ENCODE results near the gene CNOT11. TPM values are rescaled to one million over a fixed set of nuclear protein-coding genes. Genes with fewer than 3 reads are reported as not detected.
"Not testable (repeated sequence)": the region's sequence is repeated elsewhere in the genome, so short reads cannot be mapped to it uniquely, and the experiment has no call there.

The CNOT11 gene
- total RNA-seq, 2 experiments from 2014 or later: 56.7 to 59.7 TPM

DNA sequence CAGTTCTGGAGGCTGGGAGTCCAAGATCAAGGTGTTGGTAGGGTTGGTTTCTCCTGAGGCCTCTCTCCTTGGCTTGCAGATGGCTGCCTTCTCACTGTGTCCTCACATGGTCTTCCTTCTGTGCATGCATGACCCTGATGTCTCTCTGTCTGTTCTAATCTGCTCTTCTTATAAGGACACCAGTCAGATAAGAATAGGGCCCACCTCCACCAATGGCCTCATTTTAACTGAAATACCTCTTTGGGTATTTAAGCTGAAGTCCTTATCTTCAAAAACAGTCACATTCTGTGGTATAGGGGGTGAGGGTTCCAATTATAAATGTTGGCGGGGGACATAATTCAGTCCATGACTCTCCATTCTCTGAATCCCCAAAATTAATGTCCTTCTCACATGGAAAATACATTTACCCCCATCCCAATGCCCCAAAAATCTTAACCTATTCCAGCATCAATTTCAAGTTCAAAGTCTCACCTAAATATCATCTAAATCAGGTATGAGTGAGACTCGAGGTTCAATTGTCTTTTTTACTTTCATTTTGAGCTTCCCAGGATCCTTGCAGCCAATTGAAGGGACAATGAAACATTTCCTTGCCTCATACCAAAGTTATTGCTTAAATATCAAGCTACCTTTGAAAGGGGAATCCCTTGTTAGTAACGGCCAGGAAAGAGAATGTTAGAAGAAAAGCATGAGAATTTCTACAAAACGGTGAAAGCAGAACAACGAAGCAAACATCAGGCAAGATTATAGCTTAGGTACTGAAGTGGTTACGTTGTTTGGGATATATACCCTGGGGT lies 20.6 kb upstream of the CNOT11 start:
- Mint-ChIP-seq H3K27me3 (no peaks in the 10 kb centered on the region), H3K9me3 (no peaks in the 10 kb centered on the region), H3K4me3 (no peak overlapping the region), H3K36me3 (ENCODE audit: low read depth) (no peaks in the 10 kb centered on the region), H3K27ac (no peak overlapping the region), H3K4me1 (ENCODE audit: low read depth) (no peaks in the 10 kb centered on the region)
- intact Hi-C loops (cut with micrococcal nuclease): no loop called here
- TF ChIP-seq, protein P1, sequence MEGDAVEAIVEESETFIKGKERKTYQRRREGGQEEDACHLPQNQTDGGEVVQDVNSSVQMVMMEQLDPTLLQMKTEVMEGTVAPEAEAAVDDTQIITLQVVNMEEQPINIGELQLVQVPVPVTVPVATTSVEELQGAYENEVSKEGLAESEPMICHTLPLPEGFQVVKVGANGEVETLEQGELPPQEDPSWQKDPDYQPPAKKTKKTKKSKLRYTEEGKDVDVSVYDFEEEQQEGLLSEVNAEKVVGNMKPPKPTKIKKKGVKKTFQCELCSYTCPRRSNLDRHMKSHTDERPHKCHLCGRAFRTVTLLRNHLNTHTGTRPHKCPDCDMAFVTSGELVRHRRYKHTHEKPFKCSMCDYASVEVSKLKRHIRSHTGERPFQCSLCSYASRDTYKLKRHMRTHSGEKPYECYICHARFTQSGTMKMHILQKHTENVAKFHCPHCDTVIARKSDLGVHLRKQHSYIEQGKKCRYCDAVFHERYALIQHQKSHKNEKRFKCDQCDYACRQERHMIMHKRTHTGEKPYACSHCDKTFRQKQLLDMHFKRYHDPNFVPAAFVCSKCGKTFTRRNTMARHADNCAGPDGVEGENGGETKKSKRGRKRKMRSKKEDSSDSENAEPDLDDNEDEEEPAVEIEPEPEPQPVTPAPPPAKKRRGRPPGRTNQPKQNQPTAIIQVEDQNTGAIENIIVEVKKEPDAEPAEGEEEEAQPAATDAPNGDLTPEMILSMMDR (IDR thresholded peaks at IDR 0.05): no peak
- no peak for DNase-seq
- ATAC-seq: no peak
- CTCF ChIA-PET: interaction anchor here (1.0 to 1.9 kb wide), 5 partner anchors 9 to 622 kb away, joined by 3 to 7 read pairs (median 3); partner anchors contain the start of gene CNOT11
- POLR2A ChIA-PET: interaction anchor here (0.8 to 1.4 kb wide), 2 partner anchors 10 to 118 kb away, joined by 3 read pairs; no protein-coding TSS in a partner anchor

DNA sequence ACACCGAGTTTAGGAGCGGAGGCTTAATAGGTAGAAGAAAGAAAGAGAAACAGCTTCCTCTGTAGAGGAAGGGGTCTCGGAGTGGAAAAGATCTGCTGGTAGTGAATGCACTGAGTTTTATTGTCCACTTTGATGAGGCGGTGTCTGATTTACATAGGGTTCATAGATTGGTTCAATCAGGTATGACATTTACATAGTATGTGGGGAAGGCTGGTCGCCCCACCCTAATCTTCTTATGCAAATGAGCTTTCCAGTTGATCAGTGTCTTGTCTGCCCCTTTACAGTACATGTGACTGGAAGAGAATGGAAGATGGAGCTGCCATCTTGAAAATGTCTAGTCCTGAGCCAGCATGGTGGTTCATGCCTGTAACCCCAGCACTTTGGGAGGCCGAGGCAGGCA lies 19.9 kb upstream of the CNOT11 start:
- Mint-ChIP-seq H3K36me3 (ENCODE audit: low read depth) (no peaks in the 10 kb centered on the region), H3K4me3 (no peak overlapping the region), H3K9me3 (no peaks in the 10 kb centered on the region), H3K27ac (no peak overlapping the region), H3K27me3 (no peaks in the 10 kb centered on the region), H3K4me1 (ENCODE audit: low read depth) (no peaks in the 10 kb centered on the region)
- ChIA-PET POLR2A (interaction anchor here (1.4 kb wide), 1 partner anchor 11 kb away, joined by 3 read pairs; no protein-coding TSS in a partner anchor), CTCF (interaction anchor here (1.0 to 1.9 kb wide), 5 partner anchors 8 to 622 kb away, joined by 3 to 7 read pairs (median 3); partner anchors contain the start of gene CNOT11)
- ATAC-seq (no peak), DNase-seq (no peak)
- intact Hi-C loops (cut with micrococcal nuclease): no loop called here
- TF ChIP-seq, protein P1 (IDR thresholded peaks at IDR 0.05): no peak

DNA sequence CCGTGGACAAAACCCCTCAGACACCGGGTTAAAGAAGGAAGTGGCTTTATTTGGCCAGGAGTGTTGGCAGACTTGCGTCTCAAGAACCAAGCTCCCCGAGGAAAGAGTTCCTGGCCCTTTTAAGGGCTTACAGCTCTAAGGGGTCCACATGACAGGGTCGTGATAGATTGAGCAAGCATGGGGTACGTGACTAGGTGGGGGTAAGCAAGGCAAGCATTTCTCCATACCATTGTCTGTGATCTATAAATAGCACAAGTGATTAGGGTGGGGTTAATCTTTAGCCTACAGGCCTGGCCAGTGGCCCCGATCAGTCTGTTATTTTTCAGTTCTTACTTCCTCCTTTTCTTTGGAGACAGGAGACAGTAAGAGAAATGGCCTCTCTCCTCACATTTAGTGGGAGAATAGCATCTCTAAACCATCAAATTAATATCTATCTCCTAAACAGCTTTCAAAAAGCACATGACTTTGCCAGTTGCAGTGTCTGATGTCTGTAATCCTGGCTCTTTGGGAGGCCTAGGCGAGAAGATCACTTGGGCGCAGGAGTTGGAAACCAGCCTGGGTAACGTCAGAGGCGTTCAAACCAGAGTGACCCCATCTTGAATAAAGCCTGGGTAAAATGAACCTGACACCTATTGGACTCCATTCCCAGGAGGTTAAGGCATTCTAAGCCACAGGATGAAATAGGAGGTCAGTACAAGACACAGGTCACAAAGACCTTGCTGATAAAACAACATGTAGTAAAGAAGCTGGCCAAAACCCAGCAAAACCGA lies 18.3 kb upstream of the CNOT11 start:
- H3K27ac Mint-ChIP-seq: no peak overlapping the region
- intact Hi-C loops (cut with micrococcal nuclease): no loop called here
- ATAC-seq: no peak
- ChIA-PET POLR2A (no interaction called here), CTCF (interaction anchor here (1.3 kb wide), 1 partner anchor 197 kb away, joined by 4 read pairs; no protein-coding TSS in a partner anchor)
- DNase-seq: no peak
- no peaks in the 10 kb centered on the region for H3K27me3 Mint-ChIP-seq
- TF ChIP-seq, protein P1 (IDR thresholded peaks at IDR 0.05): no peak
- no peak overlapping the region for H3K4me3 Mint-ChIP-seq
- no peaks in the 10 kb centered on the region for H3K36me3 Mint-ChIP-seq (ENCODE audit: low read depth)
- no peaks in the 10 kb centered on the region for H3K9me3 Mint-ChIP-seq
- no peaks in the 10 kb centered on the region for H3K4me1 Mint-ChIP-seq (ENCODE audit: low read depth)

DNA sequence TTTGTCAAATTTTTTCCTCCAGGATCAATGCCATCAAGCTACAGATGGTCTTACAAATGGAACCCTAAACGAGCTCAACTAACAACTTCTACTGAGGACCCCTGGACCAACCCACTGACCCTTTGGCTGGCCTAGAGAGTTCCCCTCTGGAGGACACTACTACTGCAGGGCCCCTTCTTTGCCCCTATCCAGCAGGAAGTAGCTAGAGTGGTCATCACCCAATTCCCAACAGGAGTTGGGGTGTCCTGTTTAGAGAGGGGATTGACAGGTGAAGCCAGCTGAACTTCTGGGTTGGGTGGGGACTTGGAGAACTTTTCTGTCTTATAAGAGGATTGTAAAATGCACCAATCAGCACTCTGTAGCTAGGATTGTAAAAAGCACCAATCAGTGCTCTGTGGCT lies 16.7 kb upstream of the CNOT11 start:
- intact Hi-C loops (cut with micrococcal nuclease); POLR2A ChIA-PET; H3K4me3 Mint-ChIP-seq; H3K27ac Mint-ChIP-seq; H3K36me3 Mint-ChIP-seq (ENCODE audit: low read depth); DNase-seq; ATAC-seq; H3K9me3 Mint-ChIP-seq; H3K27me3 Mint-ChIP-seq; H3K4me1 Mint-ChIP-seq (ENCODE audit: low read depth): not testable (repeated sequence)
- CTCF ChIA-PET: interaction anchor here (0.9 kb wide), 1 partner anchor 17 kb away, joined by 3 read pairs; the partner anchor contains the start of gene CNOT11

DNA sequence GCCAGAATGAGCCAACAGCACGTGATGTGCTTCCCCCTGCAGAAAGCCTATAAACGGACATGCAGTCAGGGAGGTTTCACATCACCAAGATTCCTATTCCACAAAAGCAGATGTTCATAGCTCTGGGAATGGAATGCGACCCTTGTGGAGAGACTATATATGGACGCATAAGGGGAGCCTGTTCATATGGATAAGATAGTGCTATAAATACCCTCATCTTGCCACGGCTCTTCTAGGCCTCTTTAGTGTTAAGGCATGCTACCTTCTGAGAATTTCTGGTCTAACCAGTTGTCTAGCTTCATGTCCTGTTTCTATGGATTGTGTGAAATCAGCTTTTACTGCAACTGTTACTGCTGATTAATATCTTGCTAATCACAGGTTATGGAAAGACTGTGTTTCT lies 14.7 kb upstream of the CNOT11 start:
- H3K27me3 Mint-ChIP-seq; intact Hi-C loops (cut with micrococcal nuclease); DNase-seq; H3K36me3 Mint-ChIP-seq (ENCODE audit: low read depth); H3K4me1 Mint-ChIP-seq (ENCODE audit: low read depth); H3K4me3 Mint-ChIP-seq; H3K27ac Mint-ChIP-seq; ATAC-seq; H3K9me3 Mint-ChIP-seq; CTCF ChIA-PET: not testable (repeated sequence)
- POLR2A ChIA-PET: interaction anchor here (1.2 kb wide), 1 partner anchor 11 kb away, joined by 4 read pairs; no protein-coding TSS in a partner anchor
